SKM-1 treated with dmso at 0.1 percent for 144 hours (cell line): ENCODE data around the gene PEX11G.
"Not testable (repeated sequence)": the region's sequence is repeated elsewhere in the genome, so short reads cannot be mapped to it uniquely, and the experiment has no call there.

Source experiments
- DNase-seq: peaks from one replicate; lab custom pipeline; 2025; ENCODE audit not compliant: unreplicated experiment; lab: John Stamatoyannopoulos, UW

Gene PEX11G

DNA sequence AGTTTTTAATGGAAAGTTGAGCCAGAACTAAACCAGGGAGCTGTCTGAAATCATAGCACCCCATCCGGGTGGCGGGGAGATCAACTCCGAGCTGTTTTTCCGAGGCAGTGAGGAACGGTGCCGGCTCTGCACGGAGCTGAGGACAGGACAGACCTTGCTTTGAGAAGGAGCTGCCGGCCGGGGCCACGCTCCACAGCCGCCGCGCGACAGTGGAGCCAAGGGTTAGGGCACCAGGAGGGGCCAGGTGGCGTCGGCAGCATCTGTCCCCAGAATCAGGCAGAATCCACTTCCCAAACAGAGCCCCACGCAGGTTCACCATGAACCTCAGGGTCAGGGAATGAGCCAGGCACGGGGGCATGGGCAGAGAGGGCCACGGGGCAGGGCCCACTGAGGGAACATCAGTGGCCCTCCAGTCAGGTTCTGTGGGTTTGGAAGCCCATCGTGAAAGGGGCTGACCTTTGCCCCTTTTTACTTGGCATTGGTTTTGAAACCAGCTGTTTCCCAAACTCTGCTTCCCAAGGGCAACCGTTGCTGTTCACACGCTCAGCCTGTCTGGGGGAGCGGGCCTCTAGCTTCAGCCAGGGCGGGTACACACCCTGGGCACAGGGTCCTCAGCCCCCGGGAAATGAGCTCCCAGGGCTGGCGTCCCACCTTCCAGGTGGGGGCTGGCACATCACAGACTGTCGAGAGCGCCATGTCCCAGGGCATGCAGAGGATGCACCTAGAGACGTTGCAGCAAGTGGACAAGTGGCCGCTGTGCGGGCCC, 18.1 kb downstream of the PEX11G start:
- DNase-seq, result no peak

DNA sequence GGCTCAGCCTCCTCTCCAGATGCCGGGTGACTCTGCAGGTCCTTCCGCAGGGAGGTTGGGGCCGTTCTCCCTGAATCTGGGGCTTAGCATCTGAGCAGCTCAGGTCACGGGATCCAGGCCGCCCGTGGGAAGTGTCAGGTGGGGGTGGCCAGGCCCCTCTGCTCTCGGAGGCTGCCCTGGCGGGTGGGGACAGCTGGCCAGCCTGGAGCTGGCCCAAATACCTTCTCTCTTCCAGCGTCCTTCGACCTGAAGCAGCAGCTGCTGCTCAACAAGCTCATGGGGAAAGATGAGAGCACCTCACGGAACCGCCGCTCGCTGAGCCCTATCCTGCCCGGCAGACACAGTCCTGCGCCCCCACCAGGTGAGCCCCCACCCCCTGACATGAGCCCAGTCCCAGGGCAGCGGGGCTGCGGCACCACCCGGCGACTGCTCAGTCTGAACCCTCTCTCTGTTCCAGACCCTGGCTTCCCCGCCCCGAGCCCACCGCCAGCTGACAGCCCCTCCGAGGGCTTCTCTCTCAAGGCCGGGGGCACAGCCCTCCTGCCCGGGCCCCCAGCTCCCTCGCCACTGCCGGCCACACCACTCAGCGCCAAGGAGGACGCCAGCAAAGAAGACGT, 19.1 kb downstream of the PEX11G start:
- DNase-seq, result no peak

DNA sequence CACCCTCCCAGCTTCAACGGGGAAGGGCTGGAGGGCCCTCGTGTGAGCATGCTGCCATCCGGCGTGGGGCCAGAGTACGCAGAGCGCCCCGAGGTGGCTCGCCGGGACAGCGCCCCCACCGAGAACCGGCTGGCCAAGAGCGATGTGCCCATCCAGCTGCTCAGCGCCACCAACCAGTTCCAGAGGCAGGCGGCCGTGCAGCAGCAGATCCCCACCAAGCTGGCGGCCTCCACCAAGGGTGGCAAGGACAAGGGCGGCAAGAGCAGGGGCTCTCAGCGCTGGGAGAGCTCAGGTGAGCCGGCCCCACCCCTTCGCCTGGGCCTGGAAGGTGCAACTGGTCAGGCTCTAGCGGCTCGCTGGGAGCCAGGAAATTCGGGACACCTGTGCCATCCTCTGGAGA, 20.0 kb downstream of the PEX11G start:
- DNase-seq, result no peak

DNA sequence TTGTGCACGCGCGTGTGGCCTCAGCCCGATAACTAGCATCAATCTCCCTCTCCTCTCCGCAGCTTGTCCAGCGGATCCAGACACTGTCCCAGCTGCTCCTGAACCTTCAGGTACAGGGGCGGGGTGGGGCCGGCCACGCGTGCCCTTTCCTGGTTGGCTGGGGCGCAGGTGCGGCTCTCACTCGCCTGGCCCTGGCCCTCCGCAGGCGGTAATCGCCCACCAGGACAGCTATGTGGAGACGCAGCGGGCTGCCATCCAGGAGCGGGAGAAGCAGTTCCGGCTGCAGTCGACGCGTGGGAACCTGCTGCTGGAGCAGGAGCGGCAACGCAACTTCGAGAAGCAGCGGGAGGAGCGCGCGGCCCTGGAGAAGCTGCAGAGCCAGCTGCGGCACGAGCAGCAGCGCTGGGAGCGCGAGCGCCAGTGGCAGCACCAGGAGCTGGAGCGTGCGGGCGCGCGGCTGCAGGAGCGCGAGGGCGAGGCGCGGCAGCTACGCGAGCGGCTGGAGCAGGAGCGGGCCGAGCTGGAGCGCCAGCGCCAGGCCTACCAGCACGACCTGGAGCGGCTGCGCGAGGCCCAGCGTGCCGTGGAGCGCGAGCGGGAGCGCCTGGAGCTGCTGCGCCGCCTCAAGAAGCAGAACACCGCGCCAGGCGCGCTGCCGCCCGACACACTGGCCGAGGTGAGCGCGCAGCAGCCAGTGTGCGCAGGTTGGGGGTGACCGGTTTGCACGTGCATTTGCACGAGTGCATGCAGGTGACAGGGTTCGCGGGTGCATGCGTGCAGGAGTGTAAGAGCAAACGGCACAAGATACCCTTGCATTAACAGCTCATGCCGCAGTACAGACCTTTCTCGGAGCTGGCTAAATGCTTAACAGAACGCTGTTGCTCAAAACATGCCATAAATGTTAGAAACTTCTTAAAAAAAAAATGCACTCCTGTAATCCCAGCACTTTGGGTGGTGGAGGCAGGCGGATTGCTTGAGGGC, 21.5 kb downstream of the PEX11G start:
- no peak for DNase-seq

DNA sequence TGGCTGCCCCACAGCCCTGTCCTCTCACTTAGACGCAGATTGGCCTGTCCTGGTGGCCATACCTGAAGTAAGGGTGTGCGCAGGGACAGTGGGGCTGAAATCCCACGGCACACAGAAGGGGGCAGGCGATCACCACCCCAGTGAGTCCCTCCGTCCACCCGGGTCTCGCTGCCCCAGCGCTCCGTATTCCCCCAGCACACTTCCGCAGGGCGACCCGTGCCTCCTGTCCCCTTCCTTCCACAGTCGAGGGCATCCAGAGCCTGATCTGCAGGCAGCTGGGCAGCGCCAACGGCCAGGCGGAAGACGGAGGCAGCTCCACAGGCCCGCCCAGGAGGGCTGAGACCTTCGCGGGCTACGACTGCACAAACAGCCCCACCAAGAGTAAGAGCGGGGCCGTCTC, 25.3 kb downstream of the PEX11G start:
- no peak for DNase-seq

DNA sequence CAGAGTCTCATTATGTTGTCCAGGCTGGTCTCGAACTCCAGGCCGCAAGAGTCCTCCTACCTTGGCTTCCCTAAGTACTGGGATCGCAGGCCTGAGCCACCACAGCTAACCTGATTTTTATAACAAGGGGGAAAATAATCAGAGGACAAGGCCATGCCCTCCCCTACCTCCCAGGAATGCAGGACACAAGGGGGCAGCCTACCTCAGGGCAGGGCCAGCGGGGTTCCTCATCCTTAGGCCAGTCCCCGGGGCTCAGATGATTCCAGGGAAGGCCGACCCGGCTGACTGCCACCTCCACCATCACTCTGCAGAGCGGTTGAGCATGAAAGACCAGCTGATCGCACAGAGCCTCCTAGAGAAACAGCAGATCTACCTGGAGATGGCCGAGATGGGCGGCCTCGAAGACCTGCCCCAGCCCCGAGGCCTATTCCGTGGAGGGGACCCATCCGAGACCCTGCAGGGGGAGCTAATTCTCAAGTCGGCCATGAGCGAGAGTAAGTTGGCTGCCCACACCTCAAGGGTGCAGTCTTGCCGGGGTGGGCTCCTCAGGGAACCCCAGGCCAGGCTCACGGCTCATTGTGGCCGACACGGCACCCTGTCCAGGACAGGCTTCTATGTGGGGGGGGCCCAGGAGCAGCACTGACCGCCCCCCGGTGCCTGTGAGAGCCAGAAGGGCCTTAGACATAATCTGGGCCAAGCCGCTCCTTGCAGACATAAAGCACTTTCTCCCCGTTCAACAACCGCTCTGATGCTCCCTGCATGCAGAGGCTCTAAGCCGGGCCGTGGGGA, 26.8 kb downstream of the PEX11G start:
- no peak for DNase-seq

- DNase-seq, result no peak
Observed at GRCh38 chr19:7460562-7460966, 28.3 kb downstream of the PEX11G start.

- DNase-seq, result no peak
Observed at GRCh38 chr19:7459773-7460172, 29.1 kb downstream of the PEX11G start.

GRCh38 chr19:7458675-7459074, 30.2 kb downstream of the PEX11G start:
- no peak for DNase-seq

DNA sequence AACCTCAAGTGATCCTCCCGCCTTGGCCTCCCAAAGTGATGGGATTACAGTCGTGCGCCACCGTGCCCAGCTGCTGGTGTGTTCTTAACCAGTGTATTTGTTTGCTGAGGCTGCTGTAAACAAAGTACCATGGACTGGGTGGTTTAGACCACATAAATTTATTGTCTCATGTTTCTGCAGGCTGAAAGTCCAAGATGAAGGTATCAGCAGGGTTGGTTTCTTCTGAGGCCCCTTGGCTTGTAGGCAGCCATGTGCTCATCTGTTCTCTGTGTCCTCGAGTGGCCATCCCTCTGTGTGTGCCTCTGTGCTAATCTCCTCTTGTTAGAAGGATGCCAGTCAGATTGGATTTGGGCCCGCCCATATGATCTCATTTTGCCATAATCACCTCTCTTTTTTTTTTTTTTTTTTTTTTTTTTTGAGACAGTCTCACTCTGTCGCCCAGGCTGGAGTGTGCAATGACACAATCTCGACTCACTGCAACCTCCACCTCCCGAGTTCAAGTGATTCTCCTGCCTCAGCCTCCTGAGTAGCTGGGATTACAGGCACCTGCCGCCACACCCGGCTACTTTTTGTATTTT, 31.8 kb downstream of the PEX11G start:
- DNase-seq, result no peak

GRCh38 chr19:7455600-7456296, 33.1 kb downstream of the PEX11G start:
- DNase-seq, result no peak

DNA sequence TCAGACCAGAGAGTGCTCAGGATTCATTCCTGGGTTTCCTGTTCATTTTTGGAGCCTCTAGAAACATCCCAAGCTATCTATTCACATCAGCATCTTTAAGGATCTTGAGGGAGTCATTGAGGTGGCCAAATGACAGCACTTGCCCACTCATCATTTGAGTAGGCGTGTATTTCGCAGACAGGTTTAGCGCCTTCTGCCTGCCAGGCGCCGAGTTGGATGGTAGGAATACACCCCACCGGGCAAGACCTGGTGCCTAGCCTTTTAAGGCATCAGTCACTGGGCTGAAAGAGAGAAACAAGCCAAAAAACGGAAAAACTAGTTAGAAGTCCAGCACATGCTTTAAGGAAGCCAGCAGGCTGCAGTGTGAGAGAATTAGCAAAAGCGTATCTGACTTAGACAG, 33.8 kb downstream of the PEX11G start:
- no peak for DNase-seq

DNA sequence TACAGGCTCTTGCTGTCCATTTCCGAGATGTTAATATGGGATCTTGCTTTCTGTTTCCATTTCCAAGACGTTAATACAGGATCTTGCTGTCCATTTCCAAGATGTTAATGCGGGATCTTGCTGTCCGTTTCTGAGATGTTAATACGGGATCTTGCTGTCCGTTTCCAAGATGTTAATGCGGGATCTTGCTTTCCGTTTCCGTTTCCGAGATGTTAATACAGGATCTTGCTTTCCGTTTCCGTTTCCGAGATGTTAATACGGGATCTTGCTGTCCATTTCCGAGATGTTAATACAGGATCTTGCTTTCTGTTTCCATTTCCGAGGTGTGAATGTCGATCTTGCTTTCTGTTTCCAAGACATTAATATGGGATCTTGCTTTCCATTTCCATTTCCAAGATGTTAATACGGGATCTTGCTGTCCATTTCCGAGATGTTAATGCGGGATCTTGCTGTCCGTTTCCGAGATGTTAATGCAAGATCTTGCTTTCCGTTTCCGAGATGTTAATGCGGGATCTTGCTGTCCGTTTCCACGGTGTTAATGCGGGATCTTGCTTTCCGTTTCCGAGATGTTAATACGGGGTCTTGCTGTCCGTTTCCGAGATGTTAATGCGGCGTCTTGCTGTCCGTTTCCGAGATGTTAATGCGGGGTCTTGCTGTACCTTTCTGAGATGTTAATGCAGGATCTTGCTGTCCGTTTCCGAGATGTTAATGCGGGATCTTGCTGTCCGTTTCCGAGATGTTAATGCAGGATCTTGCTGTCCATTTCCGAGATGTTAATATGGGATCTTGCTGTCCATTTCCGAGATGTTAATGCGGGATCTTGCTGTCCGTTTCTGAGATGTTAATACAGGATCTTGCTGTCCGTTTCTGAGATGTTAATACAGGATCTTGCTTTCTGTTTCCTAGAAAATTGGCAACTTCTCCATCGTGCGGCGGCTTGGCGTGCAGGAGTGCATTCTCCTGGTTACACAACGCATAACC, 38.3 kb downstream of the PEX11G start:
- DNase-seq, result no peak

GRCh38 chr19:7449391-7450070, 39.3 kb downstream of the PEX11G start:
- DNase-seq, result not testable (repeated sequence)

DNA sequence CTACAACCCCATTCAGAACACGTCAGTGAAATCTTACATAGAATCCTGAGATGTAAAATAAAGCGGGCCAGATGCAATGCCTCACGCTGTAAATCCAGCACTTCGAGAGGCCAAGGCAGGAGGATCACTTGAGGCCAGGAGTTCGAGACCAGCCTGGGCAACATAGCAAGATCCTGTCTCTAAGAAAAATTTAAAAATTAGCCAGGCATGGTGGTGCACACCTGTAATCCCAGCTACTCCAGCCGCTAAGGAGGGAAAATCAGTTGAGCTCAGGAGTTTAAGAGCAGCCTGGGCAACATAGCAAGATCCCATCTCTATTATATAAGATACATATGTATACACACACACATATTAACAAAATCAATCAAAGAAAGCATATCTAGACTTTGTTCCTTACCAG, 41.2 kb downstream of the PEX11G start:
- no peak for DNase-seq

- no peak for DNase-seq
Observed at GRCh38 chr19:7445104-7445503, 43.7 kb downstream of the PEX11G start.

- DNase-seq, result no peak
Observed at GRCh38 chr19:7444042-7444441, 44.8 kb downstream of the PEX11G start.

GRCh38 chr19:7442423-7442822, 46.4 kb downstream of the PEX11G start:
- DNase-seq, result no peak
